OCI-LY3 (cell line): ENCODE results near the gene BMPR1B.

Source experiments
- CTCF ChIP-seq: fragments of 200-600, 300-600 bp; sonication (generic); IDR thresholded peaks from 2 replicates; pipeline ENCODE4 v1.5.1; 2014; ENCODE audit warnings: antibody characterized with exemption, low read length, low read depth
- EZH2phosphoT487 ChIP-seq: fragments of 200-600 bp; shearing (Covaris generic); IDR thresholded peaks from 2 replicates; pipeline ENCODE4 v1.6.1; 2018; ENCODE audit warnings: antibody characterized with exemption, mixed run types, low read depth

- no peak for TF ChIP-seq CTCF
- TF ChIP-seq EZH2phosphoT487: no peak
These were observed 123.2 kb downstream of the BMPR1B start for GRCh38 chr4:94880956-94881355.
